ENCODE measurements around the gene RPH3AL. TPM values are rescaled to one million over a fixed set of nuclear protein-coding genes. Genes with fewer than 3 reads are reported as not detected.

RPH3AL gene
- total and polyA plus RNA-seq, 4 donors = 4.7 to 5.9 (median 5.3) TPM

Other genes with a start within 250 kb of the RPH3AL start
- not detected for gene SCGB1C2, start 215.2 kb downstream of the RPH3AL start, total RNA-seq
- gene SCGB1C2, start 215.2 kb downstream of the RPH3AL start, polyA plus RNA-seq (ENCODE audit: insufficient read length in 2 of 2) = not detected
- 10 to 100 TPM; 11.5 to 29.6 TPM for gene DOC2B, start 171.2 kb downstream of the RPH3AL start, total RNA-seq
- 10 to 100 TPM; 52.4 to 60.9 TPM for gene DOC2B, start 171.2 kb downstream of the RPH3AL start, polyA plus RNA-seq (ENCODE audit: insufficient read length in 2 of 2)
- gene RFLNB, start 93.1 kb upstream of the RPH3AL start, total RNA-seq = 10 to 100 TPM; 15.6 to 19.0 TPM
- 10 to 100 TPM; 18.5 to 21.7 TPM for gene RFLNB, start 93.1 kb upstream of the RPH3AL start, polyA plus RNA-seq (ENCODE audit: insufficient read length in 2 of 2)

All from spinal cord (tissue), 4 donors.